ENCODE measurements around the gene CHST7. TPM values are rescaled to one million over a fixed set of nuclear protein-coding genes. Genes with fewer than 3 reads are reported as not detected.

Gene CHST7
- total and polyA plus RNA-seq, 12 donors, result 3.5 to 27.7 (median 8.6) TPM

GRCh38 chrX:46588263-46588662, 14.7 kb downstream of the CHST7 start:
- Histone ChIP-seq H3K27me3 (peaks cover 0 to 10% (median 0%) of the 10 kb centered on the region in 7 donors), H3K27ac (peak overlapping the region in 9 of 10 donors; percentile 44 to 76 (median 68)), H3K4me3 (peak overlapping the region in 3 of 10 donors; percentile 7 to 24 (median 18)), H3K36me3 (no peaks in the 10 kb centered on the region), H3K4me1 (peaks cover 0 to 70% (median 55%) of the 10 kb centered on the region in 9 donors), H3K9me3 (no peaks in the 10 kb centered on the region)
- 32 to 44% methylated on average over 4 of the region's 4 CpGs for WGBS, 2 donors
- DNase-seq (peak; percentile 24 to 67), ATAC-seq (peak; percentile 72 to 83 (median 82))
- TF ChIP-seq CTCF (IDR thresholded peaks at IDR 0.05), result no peak
- intact Hi-C loops (cut with DNase I), result no loop called here

- 65 to 66% methylated on average over 7 of the region's 7 CpGs for WGBS, 2 donors
- no peaks in the 10 kb centered on the region for H3K9me3 ChIP-seq
- H3K27me3 ChIP-seq, result peaks cover 0 to 10% (median 0%) of the 10 kb centered on the region in 7 donors
- intact Hi-C loops (cut with DNase I), result no loop called here
- H3K4me1 ChIP-seq, result peaks cover 2 to 67% (median 52%) of the 10 kb centered on the region in 9 donors
- H3K4me3 ChIP-seq, result no peak overlapping the region
- DNase-seq, result no peak
- peak overlapping the region in 6 of 10 donors; percentile 28 to 76 (median 72) for H3K27ac ChIP-seq
- ATAC-seq, result peak in 2 of 8 donors; percentile 50 to 68
- no peaks in the 10 kb centered on the region for H3K36me3 ChIP-seq
- TF ChIP-seq CTCF (IDR thresholded peaks at IDR 0.05), result no peak
These were observed 16.6 kb downstream of the CHST7 start for GRCh38 chrX:46589977-46590723.

- 96 to 97% methylated on average over 1 of the region's 1 CpG for WGBS, 2 donors
- no peak for ATAC-seq
- Histone ChIP-seq H3K4me3 (no peak overlapping the region), H3K4me1 (peaks cover 0 to 46% (median 26%) of the 10 kb centered on the region in 9 donors), H3K27me3 (peaks cover 0 to 33% (median 0%) of the 10 kb centered on the region in 7 donors), H3K36me3 (no peaks in the 10 kb centered on the region), H3K27ac (peak overlapping the region in 3 of 10 donors; percentile 11 to 39 (median 30)), H3K9me3 (no peaks in the 10 kb centered on the region)
- DNase-seq, result no peak
- TF ChIP-seq CTCF (IDR thresholded peaks at IDR 0.05), result no peak
- intact Hi-C loops (cut with DNase I), result no loop called here
These were observed 21.5 kb downstream of the CHST7 start for GRCh38 chrX:46595084-46595483.

- WGBS, 2 donors, result 90% methylated on average over 8 of the region's 8 CpGs
- H3K4me1 ChIP-seq, result peaks cover 0 to 58% (median 23%) of the 10 kb centered on the region in 9 donors
These were observed 23.6 kb downstream of the CHST7 start for GRCh38 chrX:46597208-46597607.

More at GRCh38 chrX:46597208-46597607, 23.6 kb downstream of the CHST7 start:
- Histone ChIP-seq H3K4me3 (no peak overlapping the region), H3K27me3 (peaks cover 0 to 37% (median 0%) of the 10 kb centered on the region in 7 donors), H3K36me3 (no peaks in the 10 kb centered on the region), H3K27ac (peak overlapping the region in 6 of 10 donors; percentile 22 to 39 (median 28)), H3K9me3 (no peaks in the 10 kb centered on the region)
- ATAC-seq (no peak), DNase-seq (no peak)
- TF ChIP-seq CTCF (IDR thresholded peaks at IDR 0.05), result no peak
- intact Hi-C loops (cut with DNase I), result no loop called here
